Natural killer cell (primary cell): Measurements from ENCODE around the gene SMC1A. TPM values are rescaled to one million over a fixed set of nuclear protein-coding genes. Genes with fewer than 3 reads are reported as not detected.
A peak's percentile ranks its signal among the peaks of the same experiment; 100 is the strongest.

Source experiments
- ATAC-seq, 3 donors: fragments of 150-1000 bp in 2 of 3; fragments of 200-7000 bp in 1 of 3; cut with Tn5 transposase; 1 replicate in 1 of 3; 2 replicates in 2 of 3; pipeline ENCODE4 v1.10.0; 2021; ENCODE audit warnings: mild to moderate bottlenecking in 2 of 3, moderate library complexity in 2 of 3
- DNase-seq, 2 donors: peaks; one replicate each; pipeline versions ENCODE4 v3.0.0 to v3.0.0-alpha.2; 2013 to 2021; ENCODE audit warnings: mixed read lengths in 1 of 2
- H3K27ac ChIP-seq: one replicate; pipeline ENCODE4 v1.5.1; 2013; ENCODE audit warnings: mild to moderate bottlenecking, low read length
- H3K27me3 ChIP-seq: one replicate; pipeline ENCODE4 v1.6.1; 2013; ENCODE audit warnings: low read length; ENCODE audit not compliant: control insufficient read depth, insufficient read depth
- H3K36me3 ChIP-seq: one replicate; pipeline ENCODE4 v1.6.1; 2013; ENCODE audit warnings: low read length; ENCODE audit not compliant: control insufficient read depth, insufficient read depth
- H3K4me1 ChIP-seq: one replicate; pipeline ENCODE4 v1.6.1; 2013; ENCODE audit warnings: low read length; ENCODE audit not compliant: control insufficient read depth, insufficient read depth
- H3K4me3 ChIP-seq: one replicate; pipeline ENCODE4 v1.5.1; 2013; ENCODE audit warnings: low read length
- H3K9me3 ChIP-seq: one replicate; pipeline ENCODE4 v1.6.1; 2013; ENCODE audit warnings: low read length; ENCODE audit not compliant: control insufficient read depth, insufficient read depth
- H3K27ac Mint-ChIP-seq, 2 donors: one replicate each; pipeline ENCODE4 v1.8.0; 2022; ENCODE audit warnings: mild to moderate bottlenecking in 2 of 2, mixed read lengths in 2 of 2, moderate library complexity in 1 of 2
- H3K27me3 Mint-ChIP-seq, 2 donors: one replicate each; pipeline ENCODE4 v1.8.0; 2022; ENCODE audit warnings: low read depth in 2 of 2, mixed read lengths in 2 of 2
- H3K36me3 Mint-ChIP-seq: one replicate; pipeline ENCODE4 v1.8.0; 2022; ENCODE audit warnings: mixed read lengths
- H3K4me1 Mint-ChIP-seq, 2 donors: one replicate each; pipeline ENCODE4 v1.8.0; 2022; ENCODE audit warnings: mixed read lengths in 2 of 2
- H3K4me3 Mint-ChIP-seq: one replicate; pipeline ENCODE4 v1.8.0; 2022; ENCODE audit warnings: mild to moderate bottlenecking, moderate library complexity, mixed read lengths
- H3K9me3 Mint-ChIP-seq, 2 donors: one replicate each; pipeline ENCODE4 v1.8.0; 2022; ENCODE audit warnings: mixed read lengths in 2 of 2
- WGBS: methylation state at CpG from one replicate; pipeline ENCODE4 v1.1.7; 2013; ENCODE audit warnings: missing lambda C conversion rate; ENCODE audit not compliant: insufficient coverage; 5-methylcytosine and 5-hydroxymethylcytosine counted together
- intact Hi-C: fragments of 100-400 bp; cut with micrococcal nuclease; formaldehyde crosslinking; loops from one replicate; pipeline ENCODE4 v1.14.2; 2022
- total RNA-seq, 4 donors: library from RNA; stranded (reverse); fragments of 120-200 nt in 1 of 4; gene quantifications; one replicate each; pipeline versions ENCODE4 v1.2.3 to v1.2.4, GENCODE V29; 2013 to 2022
- TF ChIP-seq, protein P1 (sequence below): fragments of 200-600 bp; IDR thresholded peaks from one replicate; pipeline ENCODE4 v1.8.0; 2022; ENCODE audit warnings: antibody characterized with exemption

SMC1A gene
- total RNA-seq, 3 donors from 2014 or later (not counting 1 experiment from before 2014, with no cell fraction given), result 54.2 to 96.3 (median 60.4) TPM

DNA sequence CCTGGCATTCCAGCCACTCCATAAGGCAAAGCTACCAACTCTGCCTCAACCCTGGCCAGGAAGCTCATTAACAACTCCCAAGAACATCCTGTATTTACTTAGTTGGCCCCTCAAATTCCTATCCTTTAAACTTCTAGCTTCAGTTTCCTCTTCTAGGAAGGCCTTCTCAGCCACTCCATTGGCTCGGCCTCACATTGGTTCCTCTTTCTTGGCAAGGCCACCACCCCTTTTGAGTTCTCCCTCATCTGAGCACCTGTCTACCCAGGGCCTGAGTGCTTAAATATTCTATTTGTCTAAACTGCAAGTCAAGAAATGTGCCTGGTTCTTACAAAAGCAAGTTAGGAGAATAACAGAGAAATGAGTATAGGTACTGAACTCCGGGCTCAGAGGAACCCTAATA lies 10.0 kb downstream of the SMC1A start:
- no peak overlapping the region for H3K4me3 Mint-ChIP-seq
- TF ChIP-seq, protein P1, sequence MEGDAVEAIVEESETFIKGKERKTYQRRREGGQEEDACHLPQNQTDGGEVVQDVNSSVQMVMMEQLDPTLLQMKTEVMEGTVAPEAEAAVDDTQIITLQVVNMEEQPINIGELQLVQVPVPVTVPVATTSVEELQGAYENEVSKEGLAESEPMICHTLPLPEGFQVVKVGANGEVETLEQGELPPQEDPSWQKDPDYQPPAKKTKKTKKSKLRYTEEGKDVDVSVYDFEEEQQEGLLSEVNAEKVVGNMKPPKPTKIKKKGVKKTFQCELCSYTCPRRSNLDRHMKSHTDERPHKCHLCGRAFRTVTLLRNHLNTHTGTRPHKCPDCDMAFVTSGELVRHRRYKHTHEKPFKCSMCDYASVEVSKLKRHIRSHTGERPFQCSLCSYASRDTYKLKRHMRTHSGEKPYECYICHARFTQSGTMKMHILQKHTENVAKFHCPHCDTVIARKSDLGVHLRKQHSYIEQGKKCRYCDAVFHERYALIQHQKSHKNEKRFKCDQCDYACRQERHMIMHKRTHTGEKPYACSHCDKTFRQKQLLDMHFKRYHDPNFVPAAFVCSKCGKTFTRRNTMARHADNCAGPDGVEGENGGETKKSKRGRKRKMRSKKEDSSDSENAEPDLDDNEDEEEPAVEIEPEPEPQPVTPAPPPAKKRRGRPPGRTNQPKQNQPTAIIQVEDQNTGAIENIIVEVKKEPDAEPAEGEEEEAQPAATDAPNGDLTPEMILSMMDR, result no peak
- no peak overlapping the region for H3K27ac ChIP-seq
- no peaks in the 10 kb centered on the region for H3K4me1 ChIP-seq
- H3K27me3 ChIP-seq, result no peaks in the 10 kb centered on the region
- no peak for DNase-seq
- no peaks in the 10 kb centered on the region for H3K27me3 Mint-ChIP-seq
- no peak overlapping the region for H3K27ac Mint-ChIP-seq
- H3K9me3 ChIP-seq, result no peaks in the 10 kb centered on the region
- H3K36me3 Mint-ChIP-seq, result no peaks in the 10 kb centered on the region
- intact Hi-C loops, result no loop called here
- H3K4me1 Mint-ChIP-seq, result peaks cover 5 to 6% of the 10 kb centered on the region in 2 donors
- peaks cover 47% of the 10 kb centered on the region for H3K36me3 ChIP-seq
- H3K4me3 ChIP-seq, result no peak overlapping the region
- H3K9me3 Mint-ChIP-seq, result no peaks in the 10 kb centered on the region
- 78% methylated on average over 2 of the region's 2 CpGs for WGBS
- ATAC-seq, result no peak

DNA sequence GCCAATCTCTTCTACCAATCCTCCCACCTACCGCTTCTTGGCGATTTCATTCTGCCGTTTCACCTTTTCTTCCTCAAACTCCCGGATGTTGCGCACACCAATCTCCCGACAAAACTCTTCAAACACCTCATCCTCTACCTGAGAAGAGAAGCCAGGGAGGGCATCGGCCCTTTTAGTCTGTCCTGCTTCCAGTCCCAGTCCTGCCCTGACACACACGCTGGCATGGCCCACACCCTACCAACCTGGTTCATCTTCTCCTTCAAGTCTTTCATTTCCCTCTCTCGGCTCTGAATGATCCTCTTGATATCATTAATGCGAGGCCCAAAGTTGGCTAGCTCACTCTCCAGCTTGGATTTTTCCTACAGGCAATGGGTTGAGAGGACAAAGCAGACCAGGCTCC lies 18.9 kb downstream of the SMC1A start:
- H3K27ac ChIP-seq, result no peak overlapping the region
- Mint-ChIP-seq H3K27ac (peak overlapping the region in 1 of 2 donors; percentile 61), H3K27me3 (no peaks in the 10 kb centered on the region), H3K4me3 (no peak overlapping the region), H3K9me3 (no peaks in the 10 kb centered on the region), H3K36me3 (peaks cover 8% of the 10 kb centered on the region), H3K4me1 (no peaks in the 10 kb centered on the region)
- no peak overlapping the region for H3K4me3 ChIP-seq
- H3K36me3 ChIP-seq, result peaks cover 56% of the 10 kb centered on the region
- TF ChIP-seq, protein P1, result no peak
- 95% methylated on average over 9 of the region's 10 CpGs for WGBS
- no peaks in the 10 kb centered on the region for H3K27me3 ChIP-seq
- ATAC-seq (no peak), DNase-seq (no peak)
- no peaks in the 10 kb centered on the region for H3K9me3 ChIP-seq
- H3K4me1 ChIP-seq, result no peaks in the 10 kb centered on the region
- intact Hi-C loops, result no loop called here

DNA sequence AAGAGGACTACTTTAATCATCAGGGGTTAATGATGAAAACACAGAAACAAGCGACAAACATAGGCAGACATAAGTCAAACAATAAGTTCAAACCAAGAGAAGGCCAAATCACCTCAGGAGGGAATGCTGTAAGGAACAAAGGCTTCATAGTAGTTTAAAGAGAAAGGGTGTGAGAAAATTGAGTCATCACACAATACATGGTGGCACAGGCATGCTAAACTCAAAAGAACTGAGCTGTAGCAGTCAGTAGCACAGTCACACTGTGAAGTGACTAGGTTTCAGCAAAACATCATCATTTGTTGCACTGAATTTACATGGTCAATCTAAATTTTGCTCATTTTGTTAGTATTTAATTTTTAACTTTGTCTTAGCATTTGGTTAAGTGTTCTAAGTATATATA lies 24.2 kb downstream of the SMC1A start:
- no CpG with 5 or more reads among the region's 1 CpG for WGBS
- no peak for ATAC-seq
- Histone ChIP-seq H3K4me1 (no peaks in the 10 kb centered on the region), H3K27me3 (no peaks in the 10 kb centered on the region), H3K4me3 (no peak overlapping the region), H3K36me3 (peaks cover 21% of the 10 kb centered on the region), H3K27ac (no peak overlapping the region), H3K9me3 (no peaks in the 10 kb centered on the region)
- TF ChIP-seq, protein P1, result no peak
- Mint-ChIP-seq H3K36me3 (peaks cover 12% of the 10 kb centered on the region), H3K27ac (no peak overlapping the region), H3K9me3 (no peaks in the 10 kb centered on the region), H3K4me3 (no peak overlapping the region), H3K27me3 (no peaks in the 10 kb centered on the region), H3K4me1 (peaks cover 0 to 6% of the 10 kb centered on the region in 2 donors)
- no peak for DNase-seq
- intact Hi-C loops, result no loop called here

- 97% methylated on average over 2 of the region's 2 CpGs for WGBS
- Mint-ChIP-seq H3K27me3 (no peaks in the 10 kb centered on the region), H3K4me3 (no peak overlapping the region), H3K27ac (peak overlapping the region in 1 of 2 donors; percentile 68), H3K9me3 (no peaks in the 10 kb centered on the region), H3K36me3 (peaks cover 17% of the 10 kb centered on the region), H3K4me1 (peaks cover 0 to 6% of the 10 kb centered on the region in 2 donors)
- peaks cover 17% of the 10 kb centered on the region for H3K36me3 ChIP-seq
- no peaks in the 10 kb centered on the region for H3K4me1 ChIP-seq
- H3K27ac ChIP-seq, result no peak overlapping the region
- ATAC-seq (no peak), DNase-seq (no peak)
- H3K27me3 ChIP-seq, result no peaks in the 10 kb centered on the region
- intact Hi-C loops, result no loop called here
- TF ChIP-seq, protein P1, result no peak
- no peaks in the 10 kb centered on the region for H3K9me3 ChIP-seq
- H3K4me3 ChIP-seq, result no peak overlapping the region
These were observed 26.7 kb downstream of the SMC1A start for GRCh38 chrX:53395605-53396298.
